Fibroblast of mammary gland (primary cell): Measurements from ENCODE around the gene SAXO1.
"Not testable (repeated sequence)": the region's sequence is repeated elsewhere in the genome, so short reads cannot be mapped to it uniquely, and the experiment has no call there.

Source experiments
- DNase-seq: peaks from one replicate; pipeline ENCODE4 v3.0.0-alpha.2; 2010; ENCODE audit warnings: low read depth
- H3K4me3 ChIP-seq: 2 replicates; pipeline ENCODE4 v1.5.1; 2011; ENCODE audit warnings: low read depth, mild to moderate bottlenecking, low read length, moderate library complexity; ENCODE audit not compliant: control insufficient read depth
- TF ChIP-seq, protein P1 (sequence below): conservative IDR thresholded peaks from 2 replicates; pipeline ENCODE4 v1.5.1; 2011; ENCODE audit warnings: low read depth, low read length, inconsistent platforms; ENCODE audit not compliant: control insufficient read depth, insufficient read depth

The SAXO1 gene

DNA sequence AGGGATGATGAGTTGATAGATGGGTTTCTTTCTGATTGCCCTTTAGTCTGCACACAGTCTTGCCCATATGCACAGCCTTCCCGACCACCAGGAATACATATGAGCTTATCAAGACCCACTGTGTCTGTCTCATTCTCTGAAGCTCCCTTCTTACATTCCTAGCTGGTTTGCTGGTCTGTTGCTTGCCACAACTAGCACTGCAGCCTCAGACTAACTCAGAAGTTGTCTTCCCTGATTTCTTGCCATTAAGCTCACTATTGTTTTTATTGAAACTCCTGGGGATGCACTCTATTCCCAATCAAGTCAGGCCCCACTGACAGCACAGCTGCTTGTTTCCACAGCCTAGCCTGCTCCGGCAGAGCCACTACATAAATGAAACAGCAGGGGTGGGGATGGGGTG, 97.5 kb downstream of the SAXO1 start:
- H3K4me3 ChIP-seq = no peak overlapping the region
- no peak for DNase-seq
- TF ChIP-seq, protein P1, sequence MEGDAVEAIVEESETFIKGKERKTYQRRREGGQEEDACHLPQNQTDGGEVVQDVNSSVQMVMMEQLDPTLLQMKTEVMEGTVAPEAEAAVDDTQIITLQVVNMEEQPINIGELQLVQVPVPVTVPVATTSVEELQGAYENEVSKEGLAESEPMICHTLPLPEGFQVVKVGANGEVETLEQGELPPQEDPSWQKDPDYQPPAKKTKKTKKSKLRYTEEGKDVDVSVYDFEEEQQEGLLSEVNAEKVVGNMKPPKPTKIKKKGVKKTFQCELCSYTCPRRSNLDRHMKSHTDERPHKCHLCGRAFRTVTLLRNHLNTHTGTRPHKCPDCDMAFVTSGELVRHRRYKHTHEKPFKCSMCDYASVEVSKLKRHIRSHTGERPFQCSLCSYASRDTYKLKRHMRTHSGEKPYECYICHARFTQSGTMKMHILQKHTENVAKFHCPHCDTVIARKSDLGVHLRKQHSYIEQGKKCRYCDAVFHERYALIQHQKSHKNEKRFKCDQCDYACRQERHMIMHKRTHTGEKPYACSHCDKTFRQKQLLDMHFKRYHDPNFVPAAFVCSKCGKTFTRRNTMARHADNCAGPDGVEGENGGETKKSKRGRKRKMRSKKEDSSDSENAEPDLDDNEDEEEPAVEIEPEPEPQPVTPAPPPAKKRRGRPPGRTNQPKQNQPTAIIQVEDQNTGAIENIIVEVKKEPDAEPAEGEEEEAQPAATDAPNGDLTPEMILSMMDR = no peak

DNA sequence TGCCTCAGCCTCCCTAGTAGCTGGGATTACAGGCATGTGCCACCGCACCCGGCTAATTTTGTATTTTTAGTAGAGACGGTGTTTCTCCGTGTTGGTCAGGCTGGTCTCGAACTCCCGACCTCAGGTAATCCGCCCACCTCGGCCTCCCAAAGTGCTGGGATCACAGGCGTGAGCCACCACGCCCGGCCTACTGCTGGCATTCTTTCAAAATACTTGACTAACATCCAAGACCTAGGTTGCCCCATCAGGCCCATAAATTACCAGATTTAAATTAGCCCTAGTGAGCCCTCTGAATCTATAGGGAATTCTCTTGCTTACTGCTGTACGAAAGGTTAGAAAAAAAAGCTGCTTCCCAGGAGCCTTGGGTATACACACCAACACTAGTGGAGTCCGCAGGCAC, 102.4 kb downstream of the SAXO1 start:
- H3K4me3 ChIP-seq, DNase-seq: not testable (repeated sequence)

DNA sequence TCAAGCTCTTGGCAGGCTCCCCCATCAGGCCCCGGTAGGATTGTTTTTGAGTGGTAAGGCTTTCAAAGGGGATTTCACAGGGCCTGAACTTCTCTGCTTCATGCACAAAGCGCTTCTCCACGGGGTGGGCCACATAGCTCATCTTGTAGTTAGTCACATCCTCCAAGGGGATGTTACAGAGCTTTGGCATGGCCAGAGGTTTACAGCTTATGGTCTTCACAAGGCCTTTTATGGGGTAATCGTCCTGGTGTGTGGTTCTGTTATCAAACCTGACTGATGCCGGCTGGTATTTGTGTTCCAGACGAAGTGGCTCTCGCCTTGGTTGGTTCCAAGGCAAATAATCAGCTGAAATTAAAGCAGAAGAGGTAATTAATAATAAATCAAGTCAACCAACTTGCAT, 104.3 kb downstream of the SAXO1 start:
- no peak overlapping the region for H3K4me3 ChIP-seq
- no peak for DNase-seq
- TF ChIP-seq, protein P1 = no peak

DNA sequence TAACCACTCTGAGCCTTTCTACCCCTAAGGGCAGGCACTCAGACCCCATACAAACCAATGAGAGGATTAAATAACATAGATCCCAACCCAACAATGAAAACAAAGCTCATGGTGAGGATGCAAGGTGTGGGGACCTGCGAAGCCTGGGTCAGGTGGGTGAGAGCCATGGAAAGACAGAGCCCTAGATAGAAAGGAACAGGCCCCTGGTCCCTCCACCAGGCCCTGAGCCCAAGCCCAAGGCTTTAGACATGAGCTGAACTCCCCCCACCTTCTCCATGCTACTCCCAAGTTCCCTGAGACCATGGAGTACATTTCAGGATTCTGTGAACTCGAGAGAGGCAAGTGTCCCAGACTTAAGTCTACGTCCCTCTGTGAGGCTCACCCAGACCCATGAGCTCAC, 106.5 kb downstream of the SAXO1 start:
- TF ChIP-seq, protein P1 = no peak
- H3K4me3 ChIP-seq = no peak overlapping the region
- no peak for DNase-seq

DNA sequence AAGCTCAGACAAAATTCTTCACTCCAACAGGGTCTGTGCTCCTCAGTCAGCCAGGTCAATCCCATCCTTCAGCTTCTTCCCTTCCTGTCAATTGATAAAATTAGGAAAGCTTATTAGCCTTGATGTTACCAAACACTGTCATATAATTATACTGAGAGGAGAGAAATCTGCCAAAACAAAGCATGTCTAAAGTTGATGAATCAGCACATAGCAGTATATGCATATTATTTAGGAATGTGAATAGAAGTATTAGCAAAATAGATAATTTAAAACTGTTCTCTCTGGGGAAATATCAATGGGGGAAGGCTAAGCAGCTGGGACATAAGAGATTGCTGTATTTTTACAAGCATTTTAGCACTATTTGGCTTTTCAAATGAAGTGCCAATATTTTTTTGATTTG, 107.1 kb downstream of the SAXO1 start:
- TF ChIP-seq, protein P1 = no peak
- no peak overlapping the region for H3K4me3 ChIP-seq
- no peak for DNase-seq

DNA sequence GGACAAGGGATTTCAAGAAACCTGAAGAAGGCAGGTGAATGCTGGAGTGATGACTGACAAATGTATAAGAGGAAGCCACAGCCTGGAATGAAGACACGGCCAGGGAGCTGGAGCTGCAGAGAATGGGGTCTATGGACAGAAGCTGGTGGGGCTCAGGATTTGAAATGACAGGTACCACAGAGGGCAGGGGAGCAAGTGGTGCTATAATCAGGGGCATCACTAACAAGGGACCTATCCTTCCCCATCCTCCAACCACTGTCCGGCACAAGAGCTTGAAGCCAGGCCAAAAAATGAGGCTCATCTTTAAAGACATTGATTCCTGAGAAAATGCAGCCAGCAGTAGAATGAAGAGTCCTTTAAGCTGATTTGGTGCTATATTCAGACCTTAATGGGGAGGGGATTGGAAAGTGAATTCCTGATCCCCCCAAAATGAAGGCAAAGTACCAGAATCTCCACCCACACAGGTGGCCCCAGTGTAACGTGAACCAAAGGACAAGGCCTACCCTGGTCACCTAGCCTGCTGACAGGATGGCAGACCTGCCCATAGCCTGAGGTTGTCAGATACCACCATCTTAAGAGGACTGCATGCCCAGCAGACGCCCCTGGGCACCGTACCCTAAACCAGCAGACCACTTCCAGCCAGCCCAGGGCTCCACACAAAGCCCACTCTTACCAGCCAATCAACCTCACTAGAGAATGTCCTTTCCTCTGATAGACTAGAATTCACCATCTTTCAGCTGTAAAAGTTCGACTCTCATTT, 109.2 kb downstream of the SAXO1 start:
- TF ChIP-seq, protein P1 = no peak
- no peak for DNase-seq

DNA sequence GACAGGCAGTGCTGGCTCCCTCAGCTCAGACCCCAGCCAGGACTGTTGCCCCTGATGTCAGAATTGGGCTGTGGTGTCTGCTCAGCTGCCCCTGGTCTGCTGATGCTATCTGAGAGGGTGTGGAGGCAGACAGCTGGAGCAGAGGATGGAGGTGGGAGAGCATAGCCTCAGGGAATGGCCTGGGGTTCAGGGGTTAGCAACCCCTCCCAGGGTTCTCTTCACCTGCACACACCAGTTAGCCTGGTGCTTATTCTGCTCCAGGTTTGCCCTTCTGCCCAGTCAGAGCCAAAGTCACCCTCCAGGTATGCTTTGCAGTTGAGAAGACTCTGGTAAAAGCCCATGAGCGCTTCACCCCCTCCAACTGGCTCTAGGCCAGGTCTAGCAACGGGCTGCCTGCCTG, 109.8 kb downstream of the SAXO1 start:
- TF ChIP-seq, protein P1 = no peak
- H3K4me3 ChIP-seq = no peak overlapping the region
- DNase-seq = no peak

More for the DNA sequence above, 109.2 kb downstream of the SAXO1 start:
- H3K4me3 ChIP-seq = no peak overlapping the region
